T-helper 1 cell treated with Interleukin-12 subunit alpha and Interleukin-12 subunit beta and Interleukin-4 antibody, amounts not matched to agents 30 μg/mL and 1 μg/mL, for 36 hours (primary cell): Measurements from ENCODE around the gene NIT2.
A peak's percentile ranks its signal among the peaks of the same experiment; 100 is the strongest.

Experiments used
- H3K27ac Mint-ChIP-seq: one replicate; pipeline ENCODE4 v1.8.0; 2021; ENCODE audit warnings: mild to moderate bottlenecking, mixed read lengths
- H3K27me3 Mint-ChIP-seq: one replicate; pipeline ENCODE4 v1.8.0; 2021; ENCODE audit warnings: low read depth, mixed read lengths
- H3K36me3 Mint-ChIP-seq: one replicate; pipeline ENCODE4 v1.8.0; 2021; ENCODE audit warnings: low read depth, mixed read lengths
- H3K4me1 Mint-ChIP-seq: one replicate; pipeline ENCODE4 v1.8.0; 2021; ENCODE audit warnings: low read depth, mixed read lengths
- H3K4me3 Mint-ChIP-seq: one replicate; pipeline ENCODE4 v1.8.0; 2021; ENCODE audit warnings: mild to moderate bottlenecking, moderate library complexity, mixed read lengths
- H3K9me3 Mint-ChIP-seq: one replicate; pipeline ENCODE4 v1.8.0; 2021; ENCODE audit warnings: mixed read lengths

NIT2 gene

DNA sequence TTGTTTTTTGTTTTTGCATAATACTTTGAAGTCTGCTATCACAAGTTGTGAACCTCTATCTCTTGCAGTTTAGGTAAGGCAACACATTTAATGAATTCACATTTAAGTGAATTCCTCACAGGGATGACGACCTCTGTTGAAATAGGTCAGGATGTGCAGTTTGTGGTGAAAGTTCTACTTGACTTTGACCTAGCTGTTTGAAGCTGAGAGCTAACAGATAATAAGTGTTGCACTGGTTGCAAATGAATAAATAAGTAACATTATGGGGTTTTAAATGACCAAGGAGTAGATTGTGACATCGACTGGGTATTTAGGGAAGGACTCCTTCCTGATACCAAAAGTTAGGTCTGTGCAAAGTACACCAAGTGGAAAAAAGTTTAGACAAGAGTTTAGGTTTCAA is 23.9 kb downstream of the NIT2 start:
- H3K4me1 Mint-ChIP-seq: no peaks in the 10 kb centered on the region
- H3K27ac Mint-ChIP-seq: no peak overlapping the region
- H3K4me3 Mint-ChIP-seq: no peak overlapping the region
- H3K27me3 Mint-ChIP-seq: no peaks in the 10 kb centered on the region
- H3K9me3 Mint-ChIP-seq: peaks cover 4% of the 10 kb centered on the region
- peaks cover 43% of the 10 kb centered on the region for H3K36me3 Mint-ChIP-seq

DNA sequence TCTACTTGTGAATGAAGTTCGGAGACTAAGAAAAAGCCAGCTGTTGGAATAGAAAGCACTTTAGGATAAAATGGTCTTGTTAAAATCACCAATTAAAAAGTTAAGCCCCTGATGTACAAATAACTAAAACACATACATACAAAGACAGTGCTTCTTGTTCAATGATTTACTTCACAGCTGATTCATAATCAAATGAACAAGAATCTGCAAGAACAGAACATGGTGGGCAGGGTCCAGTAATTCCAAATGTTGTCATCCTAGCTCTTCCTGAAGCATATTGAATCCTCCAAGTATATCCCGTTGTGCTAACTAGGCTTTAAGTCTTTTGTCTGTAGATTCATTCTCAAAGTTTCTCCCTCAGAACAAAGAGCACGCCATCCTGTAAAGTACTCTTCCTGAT is 24.5 kb downstream of the NIT2 start:
- H3K27ac Mint-ChIP-seq: peak overlapping the region; percentile 41
- H3K9me3 Mint-ChIP-seq: peaks cover 4% of the 10 kb centered on the region
- no peaks in the 10 kb centered on the region for H3K27me3 Mint-ChIP-seq
- H3K4me1 Mint-ChIP-seq: no peaks in the 10 kb centered on the region
- H3K36me3 Mint-ChIP-seq: peaks cover 46% of the 10 kb centered on the region
- H3K4me3 Mint-ChIP-seq: no peak overlapping the region

DNA sequence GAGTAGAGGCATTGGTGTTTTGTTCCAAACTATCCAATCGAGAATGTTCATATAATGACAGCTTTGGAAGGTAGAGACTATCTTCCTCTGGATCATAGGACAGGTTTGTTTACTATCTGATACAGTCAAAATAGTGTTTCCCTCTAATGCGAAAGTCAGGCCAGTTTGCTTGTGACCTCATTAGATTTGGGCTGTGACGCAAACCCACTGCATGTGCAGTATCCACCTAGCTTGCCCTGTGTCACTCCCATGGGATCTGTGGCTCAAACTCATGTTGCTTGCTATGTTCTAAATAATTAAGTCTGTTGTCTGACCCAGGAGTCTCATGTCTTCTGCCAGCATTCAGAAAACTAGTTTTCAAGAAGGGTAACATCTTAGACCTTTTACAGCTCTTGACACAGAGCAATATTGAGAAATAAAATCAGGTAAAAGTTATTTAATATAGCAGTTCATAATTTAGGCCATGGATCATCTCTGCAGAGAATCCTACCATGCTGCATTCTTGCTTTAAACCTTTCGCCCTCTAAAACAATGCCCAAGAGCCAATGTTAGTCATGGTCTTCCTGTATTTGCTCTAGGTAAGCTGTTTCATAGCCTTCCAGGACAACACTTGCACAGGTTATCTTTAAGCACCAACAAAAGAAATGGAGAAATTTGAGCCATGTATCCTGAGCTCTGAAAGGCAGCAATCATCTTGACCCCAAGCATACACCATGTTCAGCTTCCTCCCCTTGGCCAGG is 26.4 kb downstream of the NIT2 start:
- H3K4me3 Mint-ChIP-seq: no peak overlapping the region
- H3K36me3 Mint-ChIP-seq: peaks cover 53% of the 10 kb centered on the region

DNA sequence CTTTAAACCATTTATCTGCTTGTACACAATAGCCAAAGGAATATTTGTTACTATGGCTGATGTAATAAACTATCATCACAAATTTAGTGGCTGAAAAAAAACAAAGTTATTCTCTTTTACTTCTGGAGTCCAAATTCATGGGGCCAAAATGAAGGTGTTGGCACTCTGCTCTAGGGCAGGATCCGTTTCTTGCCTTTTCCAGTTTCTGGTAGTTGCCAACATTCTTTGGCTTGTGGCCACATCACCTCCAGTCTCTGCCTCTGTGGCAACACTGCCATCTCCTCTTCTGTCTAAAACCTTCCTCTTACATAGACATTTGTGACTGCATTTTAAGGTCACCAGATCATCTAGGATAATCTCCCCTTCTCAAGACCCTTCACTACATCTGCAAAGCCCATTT is 27.3 kb downstream of the NIT2 start:
- H3K4me3 Mint-ChIP-seq: no peak overlapping the region
- no peaks in the 10 kb centered on the region for H3K27me3 Mint-ChIP-seq
- no peaks in the 10 kb centered on the region for H3K4me1 Mint-ChIP-seq
- peaks cover 52% of the 10 kb centered on the region for H3K36me3 Mint-ChIP-seq
- H3K9me3 Mint-ChIP-seq: peaks cover 4% of the 10 kb centered on the region
- peak overlapping the region; percentile 8 for H3K27ac Mint-ChIP-seq

More for the DNA sequence above, 26.4 kb downstream of the NIT2 start:
- Mint-ChIP-seq H3K27ac (no peak overlapping the region), H3K4me1 (no peaks in the 10 kb centered on the region), H3K27me3 (no peaks in the 10 kb centered on the region), H3K9me3 (peaks cover 4% of the 10 kb centered on the region)

DNA sequence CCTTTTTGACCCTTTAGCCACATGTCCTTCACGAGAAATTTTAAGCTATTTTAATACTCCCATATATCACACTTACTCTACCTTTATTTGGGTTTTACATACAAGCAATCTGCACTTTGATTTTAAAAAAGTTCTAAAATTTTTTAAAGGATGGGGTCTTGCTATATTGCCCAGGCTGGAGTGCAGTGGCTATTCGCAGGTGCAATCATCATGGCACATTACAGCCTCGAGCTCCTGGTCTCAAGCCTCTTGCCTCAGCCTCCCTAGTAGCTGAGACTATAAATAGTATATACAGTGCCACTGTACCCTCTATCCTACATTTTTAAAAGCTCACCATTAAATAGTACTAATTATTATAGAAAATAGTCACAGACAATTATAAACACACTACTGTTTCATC is 29.9 kb downstream of the NIT2 start:
- Mint-ChIP-seq H3K27me3 (no peaks in the 10 kb centered on the region), H3K4me3 (no peak overlapping the region), H3K9me3 (peaks cover 4% of the 10 kb centered on the region), H3K27ac (no peak overlapping the region), H3K36me3 (peaks cover 48% of the 10 kb centered on the region), H3K4me1 (no peaks in the 10 kb centered on the region)

DNA sequence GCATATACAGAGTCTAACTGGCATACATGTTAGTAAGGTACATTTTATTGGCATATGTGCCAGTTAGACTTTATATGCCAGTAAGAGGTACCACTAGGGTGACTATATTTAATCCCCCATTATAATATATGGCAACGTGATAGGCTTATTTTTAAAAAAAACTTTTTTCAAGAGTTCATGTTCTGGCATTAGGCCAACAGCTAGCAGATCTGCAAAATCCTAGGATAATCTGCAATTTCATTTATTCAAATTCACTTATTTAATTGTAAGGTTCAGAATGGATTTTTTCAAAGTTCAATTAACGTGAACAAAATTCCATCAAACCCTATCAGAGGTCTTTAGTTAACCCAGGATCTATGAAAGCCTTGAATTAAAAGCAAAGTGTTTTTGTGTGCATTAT is 31.9 kb downstream of the NIT2 start:
- Mint-ChIP-seq H3K4me1 (no peaks in the 10 kb centered on the region), H3K27ac (no peak overlapping the region), H3K36me3 (peaks cover 34% of the 10 kb centered on the region), H3K27me3 (no peaks in the 10 kb centered on the region), H3K4me3 (no peak overlapping the region), H3K9me3 (peaks cover 4% of the 10 kb centered on the region)

DNA sequence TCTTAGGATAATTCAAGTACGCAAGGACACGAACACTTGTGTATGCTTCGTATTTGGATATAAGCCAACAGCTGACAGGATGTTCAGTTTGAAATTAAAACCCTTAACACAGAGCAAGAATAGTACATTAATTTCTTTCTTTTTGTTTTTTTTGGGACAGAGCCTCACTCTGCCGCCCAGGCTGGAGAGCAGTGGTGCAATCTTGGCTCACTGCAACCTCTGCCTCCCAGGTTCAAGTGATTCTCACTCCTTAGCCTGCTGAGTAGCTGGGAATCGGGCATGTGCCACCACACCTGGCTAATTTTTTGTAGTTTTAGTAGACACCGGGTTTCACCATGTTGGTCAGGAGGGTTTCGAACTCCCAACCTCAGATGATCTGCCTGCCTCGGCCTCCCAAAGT is 33.9 kb downstream of the NIT2 start:
- Mint-ChIP-seq H3K4me1 (no peaks in the 10 kb centered on the region), H3K9me3 (no peaks in the 10 kb centered on the region), H3K4me3 (no peak overlapping the region), H3K27ac (no peak overlapping the region), H3K36me3 (peaks cover 22% of the 10 kb centered on the region), H3K27me3 (no peaks in the 10 kb centered on the region)

DNA sequence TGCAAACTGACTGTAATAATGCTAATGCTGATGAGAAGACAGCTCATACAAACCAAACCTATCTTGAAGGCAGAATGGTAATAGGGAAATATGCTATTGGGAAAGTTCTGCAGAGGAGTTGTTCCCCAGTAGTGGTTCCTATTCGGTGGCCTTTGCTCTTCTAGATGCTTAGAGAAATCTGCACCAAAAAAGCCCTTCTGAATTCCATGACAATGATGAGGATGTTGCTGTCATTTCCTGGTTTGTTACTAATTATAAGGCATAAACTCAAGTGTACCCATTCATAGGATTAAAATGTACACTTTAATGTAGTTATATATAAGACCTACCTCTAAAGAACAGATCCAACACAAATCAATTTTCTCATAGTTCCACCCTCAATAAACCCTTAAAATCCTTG is 36.2 kb downstream of the NIT2 start:
- H3K27ac Mint-ChIP-seq: no peak overlapping the region
- H3K36me3 Mint-ChIP-seq: peaks cover 16% of the 10 kb centered on the region
- no peak overlapping the region for H3K4me3 Mint-ChIP-seq
- no peaks in the 10 kb centered on the region for H3K27me3 Mint-ChIP-seq
- no peaks in the 10 kb centered on the region for H3K9me3 Mint-ChIP-seq
- H3K4me1 Mint-ChIP-seq: no peaks in the 10 kb centered on the region

DNA sequence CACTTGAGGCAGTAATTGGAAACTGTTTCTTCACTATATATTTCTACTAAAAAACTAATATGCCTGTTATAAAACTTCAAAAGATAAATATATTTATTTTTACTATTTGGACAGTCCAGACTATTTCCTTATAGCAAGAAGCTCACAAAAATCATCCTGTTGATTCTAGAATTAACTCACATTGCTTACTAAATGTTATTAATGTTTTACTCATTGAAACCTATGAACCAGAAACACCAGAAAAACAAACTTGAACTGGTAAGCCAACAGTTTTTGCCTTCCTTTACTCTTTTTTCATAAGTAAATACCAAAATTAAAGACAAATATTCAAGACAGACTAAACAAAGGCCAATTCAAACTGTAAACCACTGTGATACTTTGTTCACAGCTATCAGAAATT is 40.0 kb downstream of the NIT2 start:
- H3K4me1 Mint-ChIP-seq: peaks cover 1% of the 10 kb centered on the region
- H3K27me3 Mint-ChIP-seq: no peaks in the 10 kb centered on the region
- peaks cover 20% of the 10 kb centered on the region for H3K36me3 Mint-ChIP-seq
- H3K4me3 Mint-ChIP-seq: no peak overlapping the region
- H3K27ac Mint-ChIP-seq: no peak overlapping the region
- no peaks in the 10 kb centered on the region for H3K9me3 Mint-ChIP-seq

DNA sequence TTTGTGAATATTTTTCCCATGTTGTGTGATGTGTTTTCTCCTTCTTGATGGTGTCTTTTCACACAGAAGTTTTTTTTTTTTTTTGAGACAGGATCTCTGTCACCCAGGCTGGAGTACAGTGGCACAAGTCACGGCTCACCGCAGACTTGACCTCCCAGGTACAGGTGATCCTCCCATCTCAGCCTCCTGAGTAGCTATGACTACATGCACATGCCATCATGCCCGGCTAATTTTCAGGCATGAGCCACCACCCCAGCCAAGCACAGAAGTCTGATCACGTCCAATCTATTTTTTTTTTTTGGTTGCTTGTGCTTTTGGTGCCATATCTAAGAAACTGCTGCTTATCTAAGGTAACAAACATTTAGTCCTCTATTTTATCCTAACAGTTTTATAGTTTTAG is 41.7 kb downstream of the NIT2 start:
- H3K4me1 Mint-ChIP-seq: peaks cover 1% of the 10 kb centered on the region
- H3K27me3 Mint-ChIP-seq: no peaks in the 10 kb centered on the region
- H3K36me3 Mint-ChIP-seq: peaks cover 27% of the 10 kb centered on the region
- no peak overlapping the region for H3K4me3 Mint-ChIP-seq
- no peak overlapping the region for H3K27ac Mint-ChIP-seq
- no peaks in the 10 kb centered on the region for H3K9me3 Mint-ChIP-seq

DNA sequence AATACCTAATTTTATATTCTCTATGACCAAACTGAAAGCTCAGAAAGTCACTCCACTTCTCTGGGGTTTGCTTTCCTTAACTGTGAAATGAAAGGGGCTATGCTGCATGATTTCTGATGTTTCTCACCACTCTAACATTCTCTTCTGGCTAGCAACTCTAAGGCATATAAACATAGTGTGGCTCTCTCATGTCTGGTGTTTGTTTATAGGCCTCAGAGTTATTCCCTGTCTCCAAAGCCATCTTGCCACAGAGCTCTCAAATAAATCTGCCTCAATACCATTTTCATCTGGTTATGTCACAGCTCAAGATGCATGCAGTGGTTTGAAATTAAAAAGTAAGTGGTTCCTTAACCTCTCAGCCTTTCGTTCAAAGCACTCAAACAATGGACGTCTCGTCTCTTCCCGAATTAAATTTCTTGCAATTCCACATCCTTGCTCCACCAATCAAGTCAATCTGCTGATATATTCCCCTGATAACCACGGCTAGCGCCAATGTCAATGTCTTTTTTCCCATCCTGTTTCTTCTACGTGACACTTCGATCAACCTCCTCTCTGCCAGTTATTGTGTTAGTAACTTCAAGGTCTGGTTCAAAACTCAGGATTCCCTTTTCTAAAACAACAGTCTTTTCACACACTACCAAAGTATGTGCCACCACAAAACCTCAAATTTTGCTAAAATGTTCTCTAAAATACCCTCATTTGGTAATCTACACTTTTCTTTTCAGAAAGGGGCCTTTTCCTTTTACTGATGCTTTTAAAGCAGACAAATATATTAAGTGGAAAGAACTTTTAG is 50.4 kb downstream of the NIT2 start:
- no peak overlapping the region for H3K27ac Mint-ChIP-seq
- peaks cover 9% of the 10 kb centered on the region for H3K4me1 Mint-ChIP-seq
- H3K27me3 Mint-ChIP-seq: no peaks in the 10 kb centered on the region
- peaks cover 33% of the 10 kb centered on the region for H3K36me3 Mint-ChIP-seq
- peaks cover 13% of the 10 kb centered on the region for H3K9me3 Mint-ChIP-seq
- H3K4me3 Mint-ChIP-seq: no peak overlapping the region

DNA sequence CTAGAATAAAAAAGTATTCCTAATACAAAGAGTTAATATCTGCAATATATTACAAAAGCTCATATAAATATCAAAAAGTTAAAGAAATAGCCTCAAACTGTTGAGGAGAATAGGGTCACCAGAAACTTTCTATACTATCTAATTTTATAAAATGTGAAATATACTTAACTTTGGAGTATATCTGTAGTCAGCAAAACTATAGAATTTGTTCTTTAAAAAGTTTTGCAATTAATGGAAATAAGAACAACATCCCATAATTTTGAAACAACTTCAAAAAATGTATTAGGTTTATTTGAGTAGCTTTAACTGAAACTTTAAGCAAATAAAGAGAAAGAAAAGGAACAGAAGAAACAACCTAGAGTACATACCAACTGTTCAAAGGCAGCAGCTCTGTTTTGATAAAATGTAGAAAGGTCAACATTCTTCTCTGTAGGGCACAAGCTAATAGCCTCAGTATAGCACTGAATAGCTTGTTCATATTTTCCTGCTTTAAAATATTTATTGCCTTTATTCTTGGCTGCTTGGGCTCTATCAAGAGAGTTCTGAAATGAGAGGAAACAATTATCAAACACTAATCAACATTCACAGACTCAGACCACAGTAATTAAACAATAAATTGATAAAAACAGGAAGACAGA is 52.0 kb downstream of the NIT2 start:
- H3K4me1 Mint-ChIP-seq: peaks cover 9% of the 10 kb centered on the region
- H3K27me3 Mint-ChIP-seq: no peaks in the 10 kb centered on the region
- H3K36me3 Mint-ChIP-seq: peaks cover 27% of the 10 kb centered on the region
- peaks cover 13% of the 10 kb centered on the region for H3K9me3 Mint-ChIP-seq
- no peak overlapping the region for H3K27ac Mint-ChIP-seq
- no peak overlapping the region for H3K4me3 Mint-ChIP-seq

DNA sequence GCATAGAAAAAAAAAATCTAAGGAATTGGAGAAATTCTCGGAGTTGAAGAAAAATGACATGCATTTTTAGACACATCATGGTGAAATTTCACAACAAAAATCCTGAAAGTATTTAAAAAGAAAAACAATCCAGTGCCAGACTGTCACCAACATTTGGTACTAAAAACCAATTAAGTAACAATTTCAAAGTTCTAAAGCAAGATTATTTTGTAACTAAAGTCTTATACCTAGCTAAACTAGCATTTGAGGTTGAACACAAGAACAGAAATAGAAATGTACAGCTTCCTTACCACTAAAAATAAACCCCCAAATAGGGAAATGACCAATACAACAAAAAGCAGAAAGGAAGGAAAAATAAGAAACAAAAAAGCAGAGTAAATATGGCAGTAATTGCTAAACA is 54.5 kb downstream of the NIT2 start:
- H3K27me3 Mint-ChIP-seq: no peaks in the 10 kb centered on the region
- H3K27ac Mint-ChIP-seq: no peak overlapping the region
- H3K36me3 Mint-ChIP-seq: peaks cover 30% of the 10 kb centered on the region
- H3K4me3 Mint-ChIP-seq: no peak overlapping the region
- H3K9me3 Mint-ChIP-seq: peaks cover 13% of the 10 kb centered on the region
- H3K4me1 Mint-ChIP-seq: peaks cover 12% of the 10 kb centered on the region

DNA sequence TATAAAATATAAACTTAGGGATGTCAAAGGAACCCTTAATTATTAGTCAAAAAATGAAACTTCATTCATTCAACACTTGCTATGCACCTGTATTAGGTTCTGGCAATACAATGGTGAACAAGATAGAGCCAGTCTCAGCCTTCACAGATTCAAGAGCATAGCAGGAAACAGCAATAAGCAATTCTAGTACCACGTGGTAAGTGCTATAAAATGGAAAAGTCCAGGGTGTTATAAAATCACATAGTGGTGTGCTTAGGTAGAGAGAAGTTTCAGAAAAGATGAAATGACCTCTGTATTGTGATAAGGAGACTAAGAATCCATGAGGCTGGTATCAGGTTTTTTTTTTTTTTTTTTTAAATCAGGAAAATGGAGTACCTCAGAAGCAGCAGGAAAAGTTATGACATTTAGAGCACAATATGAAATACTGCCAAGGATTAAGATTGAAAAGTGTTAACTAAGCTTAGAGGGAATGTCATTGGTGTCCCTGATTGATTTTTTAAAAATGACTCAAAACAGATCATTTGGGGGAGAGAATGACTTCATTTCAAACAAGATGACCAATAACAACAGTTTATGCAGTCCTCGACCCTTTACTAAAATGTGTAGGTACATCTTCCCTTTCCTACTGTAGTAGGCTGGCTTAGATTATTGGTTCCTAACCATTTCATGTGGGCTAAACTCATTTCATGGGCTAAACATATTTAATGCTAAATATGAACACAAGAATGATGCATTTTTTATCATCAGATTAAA is 61.3 kb downstream of the NIT2 start:
- Mint-ChIP-seq H3K36me3 (peaks cover 6% of the 10 kb centered on the region), H3K9me3 (no peaks in the 10 kb centered on the region), H3K4me3 (no peak overlapping the region), H3K27me3 (no peaks in the 10 kb centered on the region), H3K27ac (no peak overlapping the region), H3K4me1 (peaks cover 34% of the 10 kb centered on the region)
